ENCODE results near the gene CELSR2.
"Not testable (repeated sequence)": the region's sequence is repeated elsewhere in the genome, so short reads cannot be mapped to it uniquely, and the experiment has no call there.

The CELSR2 gene, protein sequence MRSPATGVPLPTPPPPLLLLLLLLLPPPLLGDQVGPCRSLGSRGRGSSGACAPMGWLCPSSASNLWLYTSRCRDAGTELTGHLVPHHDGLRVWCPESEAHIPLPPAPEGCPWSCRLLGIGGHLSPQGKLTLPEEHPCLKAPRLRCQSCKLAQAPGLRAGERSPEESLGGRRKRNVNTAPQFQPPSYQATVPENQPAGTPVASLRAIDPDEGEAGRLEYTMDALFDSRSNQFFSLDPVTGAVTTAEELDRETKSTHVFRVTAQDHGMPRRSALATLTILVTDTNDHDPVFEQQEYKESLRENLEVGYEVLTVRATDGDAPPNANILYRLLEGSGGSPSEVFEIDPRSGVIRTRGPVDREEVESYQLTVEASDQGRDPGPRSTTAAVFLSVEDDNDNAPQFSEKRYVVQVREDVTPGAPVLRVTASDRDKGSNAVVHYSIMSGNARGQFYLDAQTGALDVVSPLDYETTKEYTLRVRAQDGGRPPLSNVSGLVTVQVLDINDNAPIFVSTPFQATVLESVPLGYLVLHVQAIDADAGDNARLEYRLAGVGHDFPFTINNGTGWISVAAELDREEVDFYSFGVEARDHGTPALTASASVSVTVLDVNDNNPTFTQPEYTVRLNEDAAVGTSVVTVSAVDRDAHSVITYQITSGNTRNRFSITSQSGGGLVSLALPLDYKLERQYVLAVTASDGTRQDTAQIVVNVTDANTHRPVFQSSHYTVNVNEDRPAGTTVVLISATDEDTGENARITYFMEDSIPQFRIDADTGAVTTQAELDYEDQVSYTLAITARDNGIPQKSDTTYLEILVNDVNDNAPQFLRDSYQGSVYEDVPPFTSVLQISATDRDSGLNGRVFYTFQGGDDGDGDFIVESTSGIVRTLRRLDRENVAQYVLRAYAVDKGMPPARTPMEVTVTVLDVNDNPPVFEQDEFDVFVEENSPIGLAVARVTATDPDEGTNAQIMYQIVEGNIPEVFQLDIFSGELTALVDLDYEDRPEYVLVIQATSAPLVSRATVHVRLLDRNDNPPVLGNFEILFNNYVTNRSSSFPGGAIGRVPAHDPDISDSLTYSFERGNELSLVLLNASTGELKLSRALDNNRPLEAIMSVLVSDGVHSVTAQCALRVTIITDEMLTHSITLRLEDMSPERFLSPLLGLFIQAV (N-terminal part only)

DNA sequence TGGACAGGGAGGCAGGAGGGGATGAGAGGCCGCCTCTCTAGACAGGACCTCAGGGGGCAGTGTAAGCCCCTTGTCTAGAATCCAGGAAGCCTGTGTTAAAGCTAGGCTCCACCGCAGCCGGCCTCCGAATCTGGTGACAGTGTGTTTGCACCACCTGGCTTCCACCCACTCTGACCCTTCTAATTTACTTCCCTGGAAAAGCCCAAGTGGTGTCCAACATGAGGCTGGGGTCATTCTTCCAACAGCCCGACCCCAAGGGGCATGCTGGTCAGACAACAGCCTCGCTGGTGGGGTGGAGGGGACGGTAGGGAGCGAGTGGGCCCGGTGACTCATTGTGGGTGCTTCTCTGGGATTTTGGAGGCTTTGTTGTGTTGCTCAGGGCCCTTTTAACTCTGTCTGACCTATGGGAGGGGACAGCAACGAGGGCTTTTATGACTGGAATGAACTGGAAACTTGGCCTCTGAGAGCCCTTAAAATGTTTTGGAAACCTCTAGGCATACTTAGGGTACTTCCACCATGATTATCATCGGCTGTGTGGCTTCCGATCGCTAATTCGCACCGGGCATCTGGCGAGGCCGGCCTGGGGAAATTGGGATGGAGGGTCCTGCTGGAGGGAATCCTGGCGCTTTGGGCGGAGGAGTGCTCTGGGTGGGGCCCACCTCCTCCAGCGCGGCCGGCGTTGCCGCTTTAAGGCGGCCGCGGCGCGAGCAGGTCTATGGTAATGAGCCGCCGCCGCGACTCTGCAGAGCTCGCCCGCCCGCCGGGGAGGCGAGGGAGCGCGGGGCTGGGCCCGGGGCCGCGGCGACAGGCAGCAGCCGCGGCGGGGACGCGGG lies at the start of gene CELSR2:
CELSR2 (plus strand) TSS at position 743 of the 833 bp plus-strand sequence. CDS start 541 bp downstream, outside the sequence.
- DNase-seq (ENCODE audit: low read depth in 2 of 2) = peak in 1 of 2 experiments; percentile 44

DNA sequence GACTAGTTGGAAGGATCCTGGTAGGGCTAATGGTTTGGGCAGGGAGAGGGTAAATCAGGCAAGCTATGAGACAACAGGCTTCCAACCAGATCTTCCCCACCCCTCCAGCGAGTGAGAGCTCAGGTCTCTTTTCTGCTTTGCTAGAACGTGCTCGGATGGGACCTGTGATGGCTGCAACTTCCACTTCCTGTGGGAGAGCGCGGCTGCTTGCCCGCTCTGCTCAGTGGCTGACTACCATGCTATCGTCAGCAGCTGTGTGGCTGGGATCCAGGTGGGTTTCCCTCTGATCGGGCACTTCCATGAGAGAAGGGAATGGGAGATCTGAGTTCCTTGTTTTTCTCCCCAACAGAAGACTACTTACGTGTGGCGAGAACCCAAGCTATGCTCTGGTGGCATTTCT lies 49.6 kb upstream of the CELSR2 start:
- DNase-seq (ENCODE audit: low read depth in 2 of 2) = no peak

DNA sequence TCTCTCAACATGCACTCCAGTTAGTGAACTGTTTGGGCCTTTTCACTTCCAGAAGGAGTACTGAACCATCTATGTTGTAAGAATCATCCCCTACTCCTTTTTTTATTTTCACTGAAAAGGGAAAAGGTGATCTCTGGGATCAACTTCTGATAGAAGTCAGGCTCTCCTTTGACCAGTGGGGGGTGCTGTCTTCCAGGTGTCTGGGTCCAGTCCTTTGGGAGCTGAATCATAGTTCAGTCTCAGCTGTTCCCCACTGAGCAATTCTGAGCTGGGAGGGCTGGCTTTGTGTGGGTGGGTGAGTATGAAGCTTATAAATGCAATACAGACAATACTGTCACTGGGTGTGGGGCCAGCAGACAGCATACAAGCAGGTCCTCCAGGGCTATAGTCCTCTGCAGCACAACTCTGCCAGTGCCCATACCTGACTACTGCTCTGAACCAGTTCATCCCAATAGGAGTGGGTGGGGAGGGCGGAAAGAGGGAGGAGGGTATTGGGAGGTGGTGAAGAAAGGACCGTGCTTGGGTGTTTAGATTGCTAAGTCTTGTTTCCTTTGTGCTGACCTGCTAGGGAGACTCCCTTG lies 48.1 kb upstream of the CELSR2 start:
- peak; percentile 49 to 61 for DNase-seq (ENCODE audit: low read depth in 2 of 2)

DNA sequence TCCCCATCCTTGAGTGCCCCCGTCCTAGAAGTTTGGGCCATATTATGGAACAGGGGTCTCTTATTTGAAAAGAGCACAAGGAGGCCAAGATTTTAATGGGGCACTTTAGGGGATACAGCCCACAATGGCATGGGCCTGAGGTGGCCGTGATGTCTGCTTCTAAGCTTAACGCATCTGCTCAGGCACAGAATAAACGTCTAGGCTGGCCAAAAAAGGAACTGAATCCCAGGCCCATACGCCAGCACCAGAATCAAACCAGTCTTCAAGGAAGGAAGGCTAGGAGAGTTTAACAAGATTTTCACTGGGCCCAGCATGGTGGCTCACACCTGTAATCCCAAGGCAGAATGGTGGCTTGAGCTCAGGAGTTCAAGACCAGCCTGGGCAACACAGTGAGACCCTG lies 44.9 kb upstream of the CELSR2 start:
- DNase-seq (ENCODE audit: low read depth in 2 of 2) = no peak

DNA sequence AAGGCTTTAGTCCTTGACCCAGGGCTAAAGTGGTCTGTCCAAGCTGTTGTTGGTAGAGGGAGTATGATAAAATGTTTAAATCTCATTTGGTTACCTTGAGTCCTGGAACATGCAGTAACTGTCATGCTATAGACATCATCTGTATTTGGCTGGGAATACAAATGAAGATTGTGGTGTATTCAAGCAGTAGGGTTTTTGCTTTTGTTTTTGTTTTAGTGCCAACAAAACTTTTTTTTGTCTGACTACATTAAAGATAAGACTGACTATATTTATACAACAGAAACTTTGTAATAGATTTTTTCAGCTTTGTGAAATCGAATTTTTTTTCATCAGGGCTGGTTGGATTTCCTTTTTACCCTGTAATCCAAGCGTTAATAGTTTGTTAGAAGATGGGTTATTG lies 43.0 kb upstream of the CELSR2 start:
- DNase-seq (ENCODE audit: low read depth in 2 of 2) = no peak

DNA sequence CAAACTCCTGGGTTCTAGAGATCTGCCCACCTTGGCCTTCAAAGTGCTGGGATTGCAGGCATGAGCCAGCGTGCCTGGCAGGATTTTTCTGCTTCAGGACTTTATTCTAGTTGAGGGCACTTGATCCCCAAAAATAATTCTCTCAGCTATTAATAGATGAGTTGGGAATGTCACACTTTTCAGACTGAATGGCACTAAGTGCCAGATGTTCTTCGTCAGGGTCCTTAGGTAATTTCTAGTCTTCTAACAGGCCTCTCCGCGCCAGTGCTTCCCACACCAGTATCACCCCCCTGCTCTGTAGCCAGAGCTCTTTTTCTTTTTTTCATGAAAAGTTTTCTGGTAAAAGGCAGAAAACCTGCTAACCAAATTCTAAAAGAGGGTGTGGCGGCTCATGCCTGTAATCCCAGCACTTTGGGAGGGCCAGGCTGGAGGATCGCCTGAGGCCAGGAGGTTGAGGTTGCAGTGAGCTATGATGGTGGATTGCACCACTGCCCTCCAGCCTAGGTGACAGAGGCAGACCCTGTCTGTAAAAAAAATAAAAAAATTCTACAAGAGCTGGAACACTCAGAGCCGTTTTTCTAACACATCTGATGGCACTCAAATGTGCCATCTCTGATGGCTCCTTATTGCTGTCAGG lies 41.8 kb upstream of the CELSR2 start:
- no peak for DNase-seq (ENCODE audit: low read depth in 2 of 2)

DNA sequence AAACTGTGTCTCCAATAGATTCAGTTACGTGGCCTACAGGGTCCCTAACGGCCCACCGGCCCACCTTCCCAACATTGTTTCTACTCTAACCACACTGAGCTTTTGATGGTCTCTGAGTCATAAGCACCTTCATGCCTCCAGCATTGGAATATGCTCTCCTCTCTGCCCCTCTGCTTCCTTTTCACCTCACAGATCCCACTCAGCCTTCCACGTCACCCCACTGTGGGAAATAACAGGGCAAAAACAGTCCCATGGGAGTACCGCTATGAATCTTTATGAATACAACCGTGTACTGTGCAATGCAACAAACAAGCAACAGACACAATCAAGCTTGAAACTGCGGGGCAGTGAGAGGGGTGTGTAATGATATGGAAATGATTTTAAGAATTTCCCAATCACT lies 40.9 kb upstream of the CELSR2 start:
- DNase-seq (ENCODE audit: low read depth in 2 of 2) = no peak

DNA sequence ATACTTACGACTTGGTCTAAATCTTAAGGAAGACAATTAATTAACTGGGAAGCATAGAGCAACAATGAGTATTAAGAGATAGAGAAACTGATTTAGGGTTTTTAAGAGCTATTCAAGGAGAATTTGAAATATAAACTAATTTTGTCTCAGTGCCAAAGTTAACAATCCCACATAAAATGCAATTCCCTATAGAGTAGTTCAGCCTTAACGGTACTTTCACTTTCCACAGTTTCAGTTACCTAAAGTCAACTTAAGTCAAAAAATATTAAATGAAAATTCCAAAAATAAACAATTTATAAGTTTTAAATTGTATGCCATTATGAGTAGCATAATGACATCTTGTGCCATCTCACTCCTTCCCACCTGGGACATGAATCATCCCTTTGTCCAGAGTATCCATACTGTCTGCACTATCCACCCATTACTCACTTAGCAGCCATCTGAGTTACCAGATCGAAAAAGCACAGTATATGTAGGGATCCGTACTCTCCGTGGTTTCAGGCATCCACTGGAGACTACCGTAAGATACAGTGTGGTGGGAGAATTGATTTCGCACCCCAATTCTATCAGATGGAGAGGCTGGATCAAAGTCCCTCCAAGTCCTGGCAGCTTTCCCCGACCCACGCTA lies 40.4 kb upstream of the CELSR2 start:
- no peak for DNase-seq (ENCODE audit: low read depth in 2 of 2)

DNA sequence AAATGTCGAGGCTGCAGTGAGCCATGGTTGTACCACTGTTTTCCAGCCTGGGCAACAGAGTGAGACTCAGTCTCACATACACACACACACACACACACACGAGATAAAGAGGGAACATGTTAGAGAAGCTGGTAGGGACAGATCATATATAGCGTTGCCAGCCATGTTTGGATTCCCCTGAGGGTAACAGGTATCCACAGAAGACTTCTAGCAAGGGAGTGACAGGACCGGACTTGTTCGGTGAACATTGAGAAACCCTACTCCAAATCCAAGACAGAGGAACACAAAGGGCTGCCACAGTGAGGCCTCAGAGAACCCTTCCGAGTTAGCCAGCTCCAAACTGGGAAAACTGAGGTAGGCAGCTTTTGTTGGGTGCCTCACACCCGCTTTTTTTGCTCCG lies 39.3 kb upstream of the CELSR2 start:
- no peak for DNase-seq (ENCODE audit: low read depth in 2 of 2)

DNA sequence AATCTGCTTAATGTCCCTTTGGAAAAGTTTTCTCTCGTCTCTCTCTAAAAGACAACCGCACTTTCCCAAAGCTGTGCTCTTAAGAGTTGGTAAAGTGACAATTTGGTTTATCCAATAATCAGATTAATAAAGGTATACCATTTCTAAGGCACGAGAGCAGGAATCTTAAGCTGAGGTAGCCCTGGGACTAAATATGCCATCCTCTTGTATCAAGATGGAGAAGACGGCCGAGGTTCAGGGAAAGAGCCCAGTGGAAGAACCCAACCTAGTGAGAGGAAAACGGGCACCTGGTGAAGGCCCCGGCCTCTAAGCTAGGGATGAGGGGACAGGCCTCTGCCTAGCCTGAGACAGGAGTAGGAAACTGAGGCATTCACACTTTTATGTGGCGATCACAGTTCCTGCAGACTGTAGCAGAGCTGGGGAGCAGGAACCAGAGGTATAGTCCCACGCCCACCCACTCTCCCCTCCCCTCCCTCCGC lies 36.0 kb upstream of the CELSR2 start:
- DNase-seq (ENCODE audit: low read depth in 2 of 2) = no peak

DNA sequence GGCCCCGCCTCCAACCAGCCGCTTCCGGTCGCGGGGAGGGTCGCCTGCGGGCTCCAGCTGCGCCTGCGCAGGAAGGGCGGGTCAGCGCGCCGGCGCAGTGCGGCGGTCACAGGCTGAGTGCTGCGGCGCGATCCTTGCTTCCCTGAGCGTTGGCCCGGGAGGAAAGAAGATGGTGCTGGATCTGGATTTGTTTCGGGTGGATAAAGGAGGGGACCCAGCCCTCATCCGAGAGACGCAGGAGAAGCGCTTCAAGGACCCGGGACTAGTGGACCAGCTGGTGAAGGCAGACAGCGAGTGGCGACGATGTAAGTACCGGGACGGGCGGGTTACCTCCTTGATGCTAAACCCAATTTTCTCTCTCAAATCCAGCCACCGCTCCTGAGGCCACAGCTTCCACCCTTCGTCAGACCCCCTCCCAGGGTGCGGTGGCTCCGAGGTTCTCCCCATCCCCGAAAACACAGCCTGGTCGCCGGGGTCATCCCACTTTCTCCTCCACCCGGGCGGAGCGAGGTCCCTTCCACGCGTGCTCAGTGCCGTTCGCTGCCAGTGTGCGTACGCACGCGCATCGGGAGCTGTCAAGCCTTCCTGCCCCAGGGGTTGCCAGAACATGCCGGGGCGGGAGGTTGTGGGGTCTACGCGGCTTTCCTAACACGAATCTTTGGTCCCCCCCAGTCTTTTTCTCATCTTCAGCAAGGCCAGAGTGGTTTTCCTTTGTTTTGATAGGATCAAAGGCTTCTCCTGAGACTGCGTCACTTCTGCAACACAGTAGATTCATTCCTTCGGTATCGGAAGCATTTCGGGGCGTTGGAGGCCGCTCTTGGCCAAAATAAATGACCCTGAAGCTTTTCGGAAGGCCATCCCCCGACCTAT lies 35.3 kb upstream of the CELSR2 start, which contains the start of gene SARS1:
SARS1 (plus strand) TSS at position 95 of the 870 bp plus-strand sequence; CDS start at position 170, 75 bp downstream.
- peak; percentile 79 to 84 for DNase-seq (ENCODE audit: low read depth in 2 of 2)

DNA sequence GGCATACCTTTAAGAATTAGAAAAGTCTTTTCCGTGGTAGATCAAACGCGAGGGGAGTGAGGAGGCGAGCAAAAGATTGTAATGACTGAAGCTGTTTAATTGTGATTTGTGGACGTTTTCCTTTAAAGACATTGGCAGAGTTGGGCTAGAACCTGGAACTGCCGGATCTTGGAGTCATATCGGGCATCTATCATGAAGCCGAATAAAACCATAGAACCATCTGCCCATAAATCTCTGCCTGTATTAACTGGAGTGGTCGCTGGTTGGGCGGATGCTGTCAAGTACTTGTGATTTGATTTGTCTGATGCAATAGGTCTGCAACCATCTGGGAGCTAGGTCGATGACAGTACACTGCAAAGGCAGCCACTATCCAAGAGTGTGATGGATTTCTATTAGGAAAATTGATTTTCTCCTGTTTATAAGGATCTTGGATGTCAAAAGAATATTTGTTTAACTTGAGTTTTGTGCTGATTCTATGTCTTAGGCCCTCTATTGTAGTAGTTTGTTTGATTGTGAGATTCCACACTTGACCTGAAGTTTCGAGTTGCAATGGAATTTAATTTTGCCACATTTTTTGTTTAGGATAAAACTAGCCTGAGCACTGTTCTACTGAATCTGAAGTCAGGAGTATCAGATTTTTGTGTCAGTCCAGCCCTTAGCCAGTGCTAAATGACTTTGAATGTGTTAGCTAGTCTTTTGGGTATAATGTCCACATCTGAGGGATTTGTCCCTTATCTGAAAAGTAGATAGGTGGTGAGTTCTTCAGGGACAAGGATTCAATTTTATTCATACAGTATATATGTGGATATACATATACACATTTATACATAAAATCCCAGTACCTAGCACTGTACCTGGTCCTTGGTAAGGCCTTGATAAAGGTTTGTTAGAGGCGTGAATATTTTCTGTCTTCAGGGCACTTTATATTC lies 34.4 kb upstream of the CELSR2 start:
- peak in 1 of 2 experiments; percentile 20 for DNase-seq (ENCODE audit: low read depth in 2 of 2)

DNA sequence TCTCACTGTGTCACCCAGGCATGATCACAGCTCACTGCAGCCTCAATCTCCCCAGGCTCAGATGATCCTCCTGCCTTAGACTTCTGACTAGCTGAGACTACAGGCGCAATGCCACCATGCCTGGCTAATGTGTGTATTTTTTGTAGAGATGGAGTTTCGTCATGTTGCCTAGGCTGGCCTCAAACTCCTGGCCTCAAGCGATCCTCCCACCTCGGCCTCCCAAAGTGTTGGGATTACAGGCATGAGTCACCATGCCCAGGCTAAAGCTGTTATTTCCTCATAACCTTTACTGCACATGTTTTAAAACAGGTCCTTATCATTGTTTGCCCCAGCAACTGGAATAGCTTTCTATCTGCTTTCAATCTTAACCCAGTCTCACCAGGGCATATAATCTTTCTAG lies 32.7 kb upstream of the CELSR2 start:
- no peak for DNase-seq (ENCODE audit: low read depth in 2 of 2)

DNA sequence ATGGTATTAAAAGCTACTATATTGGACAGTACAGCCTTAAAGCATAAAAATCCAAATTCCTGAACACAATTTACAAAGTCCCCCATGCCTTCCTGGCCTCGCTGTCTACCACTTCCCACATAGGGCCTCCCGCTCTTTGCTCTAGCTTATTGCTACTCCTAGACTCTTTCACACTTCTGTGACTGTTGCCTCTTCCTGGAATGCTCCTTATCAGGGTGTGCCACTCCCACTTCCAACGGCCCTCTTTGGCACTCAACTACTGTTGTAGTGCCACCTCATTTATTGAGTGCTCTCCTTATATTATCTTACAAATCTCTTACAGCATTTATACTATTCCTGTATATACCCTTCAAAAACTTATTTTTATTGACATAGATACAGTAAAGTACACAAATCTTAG lies 30.8 kb upstream of the CELSR2 start:
- DNase-seq (ENCODE audit: low read depth in 2 of 2) = no peak

DNA sequence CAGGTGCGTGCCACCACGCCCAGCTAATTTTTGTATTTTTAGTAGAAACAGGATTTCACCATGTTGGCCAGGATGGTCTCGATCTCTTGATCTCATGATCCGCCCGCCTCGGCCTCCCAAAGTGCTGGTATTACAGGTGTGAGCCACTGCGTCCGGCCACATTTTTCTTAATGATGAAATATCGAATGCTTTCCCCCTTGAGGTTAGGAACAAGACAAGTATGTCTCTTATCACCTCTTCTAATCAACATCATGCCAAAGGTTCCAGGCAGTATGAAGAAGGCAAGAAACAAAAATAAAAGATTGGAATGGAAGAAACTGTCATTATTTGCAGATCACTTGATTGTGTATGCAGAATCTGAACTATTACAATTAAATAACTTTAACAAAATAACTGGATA lies 28.1 kb upstream of the CELSR2 start:
- DNase-seq (ENCODE audit: low read depth in 2 of 2) = not testable (repeated sequence)

DNA sequence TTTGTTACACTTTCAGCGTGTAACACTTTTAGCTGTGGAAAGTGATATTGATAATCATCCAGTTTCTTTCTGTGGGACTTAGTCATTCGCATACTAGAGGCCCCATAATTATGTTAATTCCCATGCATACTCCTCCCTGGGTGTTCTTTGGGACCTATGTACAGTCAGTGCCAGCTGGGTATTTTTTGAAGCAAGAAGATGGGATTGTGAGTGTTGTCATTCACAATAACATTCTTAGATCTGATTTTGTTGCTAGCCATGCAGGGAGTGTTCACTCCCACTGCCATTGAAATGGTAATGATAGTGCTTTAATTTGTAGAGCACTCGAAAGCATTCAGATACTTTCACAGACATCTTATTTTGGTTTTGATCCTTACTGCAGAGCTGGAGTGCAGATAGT lies 24.0 kb upstream of the CELSR2 start:
- DNase-seq (ENCODE audit: low read depth in 2 of 2) = no peak

DNA sequence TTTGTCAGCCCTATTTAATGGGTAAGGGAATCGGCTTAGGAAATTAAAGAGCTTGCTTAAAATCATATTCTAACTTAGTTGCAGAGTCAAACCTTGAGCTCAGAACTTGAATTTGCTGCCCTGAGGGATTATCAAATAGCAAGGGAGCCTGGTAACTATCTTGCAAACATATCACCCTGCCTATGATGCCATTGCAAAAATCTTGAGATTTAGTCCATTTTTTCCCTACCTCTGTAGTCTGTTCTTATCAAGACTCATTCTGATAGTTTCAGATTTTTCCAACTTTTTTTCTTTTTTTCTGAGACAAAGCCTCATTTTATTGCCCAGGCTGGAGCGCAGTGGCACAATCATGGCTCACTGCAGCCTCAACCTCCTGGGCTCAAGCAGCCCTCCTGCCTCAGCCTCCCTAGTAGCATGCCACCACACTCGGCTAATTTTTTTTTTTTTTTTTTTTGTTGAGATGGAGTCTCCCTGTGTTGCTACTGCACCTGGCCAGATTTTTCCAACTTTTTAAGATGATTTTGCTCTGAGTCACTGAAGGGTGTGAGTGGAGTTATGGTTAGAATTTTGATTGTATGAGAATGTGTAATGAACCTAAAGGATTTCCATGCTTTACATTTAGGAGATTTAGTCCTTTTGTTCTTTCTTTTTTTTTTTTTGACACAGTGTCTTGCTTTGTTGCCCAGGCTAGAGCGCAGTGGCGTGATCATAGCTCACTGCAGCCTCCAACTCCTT lies 23.5 kb upstream of the CELSR2 start:
- DNase-seq (ENCODE audit: low read depth in 2 of 2) = no peak

Data from stimulated activated CD4-positive, alpha-beta T cell treated with anti-CD3 and anti-CD28 coated beads, Interleukin-12 subunit alpha, Interleukin-12 subunit beta, amount 100 ng/mL, for 24 hours (primary cell).